Ishikawa (cell line): Measurements from ENCODE around the gene ARHGDIA.

Experiments
- CEBPB ChIP-seq: IDR thresholded peaks from 2 replicates; pipeline ENCODE4 v1.6.1; 2012
- CREB1 ChIP-seq: IDR thresholded peaks from 2 replicates; pipeline ENCODE4 v1.6.1; 2012; ENCODE audit warnings: low read depth
- EGR1 ChIP-seq: IDR thresholded peaks from 2 replicates; pipeline ENCODE4 v1.6.1; 2012
- EP300 ChIP-seq: IDR thresholded peaks from 2 replicates; pipeline ENCODE4 v1.6.1; 2012; ENCODE audit warnings: borderline replicate concordance
- FOXM1 ChIP-seq: IDR thresholded peaks from 2 replicates; pipeline ENCODE4 v1.6.1; 2012; ENCODE audit warnings: low read depth, borderline replicate concordance
- MAX ChIP-seq: IDR thresholded peaks from 2 replicates; pipeline ENCODE4 v1.6.1; 2012
- NFIC ChIP-seq: IDR thresholded peaks from 2 replicates; pipeline ENCODE4 v1.6.1; 2012
- RAD21 ChIP-seq: IDR thresholded peaks from 2 replicates; pipeline ENCODE4 v1.6.1; 2012; ENCODE audit warnings: low read depth
- REST ChIP-seq: IDR thresholded peaks from 2 replicates; pipeline ENCODE4 v1.6.1; 2012; ENCODE audit warnings: low read depth, mild to moderate bottlenecking
- TAF1 ChIP-seq: IDR thresholded peaks from 2 replicates; pipeline ENCODE4 v1.6.1; 2012; ENCODE audit warnings: low read depth, mild to moderate bottlenecking
- TCF12 ChIP-seq: IDR thresholded peaks from 2 replicates; pipeline ENCODE4 v1.6.1; 2012; ENCODE audit warnings: low read depth
- TEAD4 ChIP-seq: IDR thresholded peaks from 2 replicates; pipeline ENCODE4 v1.6.1; 2012
- USF1 ChIP-seq: IDR thresholded peaks from 2 replicates; pipeline ENCODE4 v1.6.1; 2012
- YY1 ChIP-seq: IDR thresholded peaks from 2 replicates; pipeline ENCODE4 v1.6.1; 2012; ENCODE audit warnings: low read depth
- ZBTB7A ChIP-seq: IDR thresholded peaks from 2 replicates; pipeline ENCODE4 v1.6.1; 2012; ENCODE audit warnings: low read depth

ARHGDIA gene

GRCh38 chr17:81900181-81900820 is 29.2 kb upstream of the ARHGDIA start:
- TF ChIP-seq MAX = no peak
- no peak for TF ChIP-seq REST
- TF ChIP-seq NFIC = no peak
- no peak for TF ChIP-seq FOXM1
- no peak for TF ChIP-seq USF1
- TF ChIP-seq TAF1 = no peak
- TF ChIP-seq TCF12 = no peak
- TF ChIP-seq TEAD4 = no peak
- TF ChIP-seq CEBPB = no peak
- TF ChIP-seq ZBTB7A = no peak
- TF ChIP-seq EP300 = no peak
- no peak for TF ChIP-seq YY1
- no peak for TF ChIP-seq RAD21
- TF ChIP-seq EGR1 = no peak
- no peak for TF ChIP-seq CREB1

GRCh38 chr17:81899514-81900166 is 28.5 kb upstream of the ARHGDIA start:
- TF ChIP-seq TEAD4 (no peak), ZBTB7A (no peak), CEBPB (0 out of 2 replicates have a peak, but pooled peaks have one; percentile 27), TAF1 (no peak), RAD21 (no peak), NFIC (no peak), MAX (0 out of 2 replicates have a peak, but pooled peaks have one; percentile 14), YY1 (no peak)

- no peak for TF ChIP-seq FOXM1
These were observed 27.7 kb upstream of the ARHGDIA start for GRCh38 chr17:81898885-81899284.

- no peak for TF ChIP-seq REST
- no peak for TF ChIP-seq CREB1
- TF ChIP-seq YY1 = no peak
- no peak for TF ChIP-seq TAF1
- no peak for TF ChIP-seq CEBPB
- no peak for TF ChIP-seq EP300
- no peak for TF ChIP-seq TCF12
- no peak for TF ChIP-seq RAD21
- no peak for TF ChIP-seq EGR1
- no peak for TF ChIP-seq NFIC
- no peak for TF ChIP-seq ZBTB7A
- no peak for TF ChIP-seq MAX
- TF ChIP-seq FOXM1 = no peak
- TF ChIP-seq TEAD4 = no peak
- TF ChIP-seq USF1 = no peak
These were observed 27.1 kb upstream of the ARHGDIA start for GRCh38 chr17:81898029-81898866.

GRCh38 chr17:81895400-81895799 is 24.3 kb upstream of the ARHGDIA start:
- TF ChIP-seq TCF12 = no peak
- no peak for TF ChIP-seq YY1
- no peak for TF ChIP-seq USF1
- no peak for TF ChIP-seq ZBTB7A
- no peak for TF ChIP-seq EGR1
- TF ChIP-seq NFIC = no peak
- TF ChIP-seq EP300 = no peak
- TF ChIP-seq TAF1 = no peak
- no peak for TF ChIP-seq TEAD4
- TF ChIP-seq FOXM1 = no peak
- no peak for TF ChIP-seq MAX
- no peak for TF ChIP-seq CEBPB
- no peak for TF ChIP-seq REST
- TF ChIP-seq CREB1 = no peak
- no peak for TF ChIP-seq RAD21
